ENCODE data around the gene TBC1D8B.
A peak's percentile ranks its signal among the peaks of the same experiment; 100 is the strongest.
"Not testable (repeated sequence)": the region's sequence is repeated elsewhere in the genome, so short reads cannot be mapped to it uniquely, and the experiment has no call there.

Gene TBC1D8B
- total RNA-seq, result 0.35 to 0.69 (median 0.39) reads per million in 3 donors

DNA sequence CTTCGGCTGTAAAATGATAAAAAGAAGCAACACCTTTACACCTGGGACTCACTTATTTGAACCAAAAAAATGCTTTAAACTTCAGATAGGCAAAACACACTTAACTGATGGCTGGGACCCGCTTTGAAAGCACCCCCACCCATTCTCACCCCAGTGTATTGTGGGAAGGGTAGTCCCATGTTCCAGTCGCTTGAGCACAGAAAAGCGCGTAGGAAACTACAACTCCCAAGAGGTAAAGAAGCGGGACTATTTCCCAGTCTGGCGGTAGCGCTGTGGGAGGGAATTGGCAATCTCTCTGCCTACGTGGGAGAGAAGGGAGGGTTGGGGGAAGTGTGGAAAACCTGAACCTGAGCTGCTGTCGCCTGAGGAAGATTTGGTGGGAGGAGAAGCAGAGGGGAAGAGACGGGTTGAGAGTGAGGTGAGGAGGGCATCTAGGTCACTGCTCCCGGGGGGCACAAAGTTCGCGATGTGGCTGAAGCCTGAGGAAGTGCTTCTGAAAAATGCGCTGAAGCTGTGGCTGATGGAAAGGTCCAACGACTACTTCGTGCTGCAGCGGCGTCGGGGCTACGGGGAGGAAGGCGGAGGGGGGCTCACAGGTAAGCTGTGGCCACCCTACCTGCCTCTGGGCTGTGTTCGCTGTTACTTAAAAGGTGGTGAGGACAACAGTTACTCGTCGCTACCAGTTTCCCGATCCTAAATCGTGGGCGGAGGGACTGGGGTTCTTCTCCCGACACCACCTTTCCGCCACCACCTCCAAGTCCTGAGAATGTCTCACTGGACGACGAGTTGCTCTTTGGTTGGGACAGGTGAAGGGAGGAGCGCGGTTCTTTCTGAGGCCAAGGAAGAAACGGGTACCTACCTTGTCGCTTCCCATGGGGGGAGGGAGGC, at the start of gene TBC1D8B:
Gene TBC1D8B, plus strand, starts transcription at position 286 of the 888 bp plus-strand sequence. Its CDS starts 181 bp downstream, at position 467.
- peak within 1 kb of the TSS; percentile 48 for H3K4me3 ChIP-seq (ENCODE audit: insufficient read depth, low read depth, low read length, poor library complexity, severe bottlenecking)
- no peaks in the 10 kb centered on the region for H3K4me1 ChIP-seq (ENCODE audit: control insufficient read depth, insufficient read depth, low read length, poor library complexity, severe bottlenecking)
- no peak within 1 kb of the TSS for H3K27ac ChIP-seq (ENCODE audit: insufficient read depth, low read length, poor library complexity, severe bottlenecking)
- peak in 2 of 3 donors; percentile 0 for DNase-seq
- no peaks in the 10 kb centered on the region for H3K36me3 ChIP-seq (ENCODE audit: control insufficient read depth, insufficient read depth, low read length)
- H3K9me3 ChIP-seq (ENCODE audit: control insufficient read depth, low read length), result no peaks in the 10 kb centered on the region
- H3K27me3 ChIP-seq (replicated peaks; ENCODE audit: control insufficient read depth, insufficient read depth, low read length, poor library complexity, severe bottlenecking), result no peaks in the 10 kb centered on the region

- DNase-seq; H3K9me3 ChIP-seq (ENCODE audit: control insufficient read depth, low read length); H3K4me1 ChIP-seq (ENCODE audit: control insufficient read depth, insufficient read depth, low read length, poor library complexity, severe bottlenecking); H3K27me3 ChIP-seq (replicated peaks; ENCODE audit: control insufficient read depth, insufficient read depth, low read length, poor library complexity, severe bottlenecking); H3K27ac ChIP-seq (ENCODE audit: insufficient read depth, low read length, poor library complexity, severe bottlenecking); H3K36me3 ChIP-seq (ENCODE audit: control insufficient read depth, insufficient read depth, low read length); H3K4me3 ChIP-seq (ENCODE audit: insufficient read depth, low read depth, low read length, poor library complexity, severe bottlenecking): not testable (repeated sequence)
These were observed 33.2 kb upstream of the TBC1D8B start for GRCh38 chrX:106769288-106769687.

DNA sequence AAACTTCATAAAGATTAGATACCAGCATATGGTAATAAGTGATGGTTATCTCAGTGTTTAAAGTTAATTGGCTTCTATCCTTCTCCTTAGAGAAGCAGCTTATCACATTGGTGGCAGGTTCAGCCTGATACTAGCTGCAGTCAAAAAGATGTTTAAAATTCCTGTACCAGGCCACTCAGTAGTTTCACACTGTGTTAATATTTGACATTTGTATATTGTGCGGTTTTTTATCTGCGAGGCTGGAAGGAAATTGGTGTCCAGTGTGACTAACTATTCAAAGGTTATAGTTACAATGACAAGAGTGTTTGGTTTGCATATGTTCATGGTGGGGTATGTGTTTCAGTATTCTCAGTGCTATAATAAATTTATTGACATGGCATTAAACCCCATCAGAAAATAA, 27.5 kb upstream of the TBC1D8B start:
- Histone ChIP-seq H3K27ac (ENCODE audit: insufficient read depth, low read length, poor library complexity, severe bottlenecking) (no peak overlapping the region), H3K4me1 (ENCODE audit: control insufficient read depth, insufficient read depth, low read length, poor library complexity, severe bottlenecking) (no peaks in the 10 kb centered on the region), H3K27me3 (replicated peaks; ENCODE audit: control insufficient read depth, insufficient read depth, low read length, poor library complexity, severe bottlenecking) (no peaks in the 10 kb centered on the region), H3K4me3 (ENCODE audit: insufficient read depth, low read depth, low read length, poor library complexity, severe bottlenecking) (no peak overlapping the region), H3K9me3 (ENCODE audit: control insufficient read depth, low read length) (no peaks in the 10 kb centered on the region), H3K36me3 (ENCODE audit: control insufficient read depth, insufficient read depth, low read length) (no peaks in the 10 kb centered on the region)
- DNase-seq, result no peak

GRCh38 chrX:106780264-106780663, 22.2 kb upstream of the TBC1D8B start:
- DNase-seq, result no peak
- Histone ChIP-seq H3K27me3 (replicated peaks; ENCODE audit: control insufficient read depth, insufficient read depth, low read length, poor library complexity, severe bottlenecking) (no peaks in the 10 kb centered on the region), H3K4me3 (ENCODE audit: insufficient read depth, low read depth, low read length, poor library complexity, severe bottlenecking) (no peak overlapping the region), H3K36me3 (ENCODE audit: control insufficient read depth, insufficient read depth, low read length) (no peaks in the 10 kb centered on the region), H3K4me1 (ENCODE audit: control insufficient read depth, insufficient read depth, low read length, poor library complexity, severe bottlenecking) (no peaks in the 10 kb centered on the region), H3K27ac (ENCODE audit: insufficient read depth, low read length, poor library complexity, severe bottlenecking) (no peak overlapping the region), H3K9me3 (ENCODE audit: control insufficient read depth, low read length) (no peaks in the 10 kb centered on the region)

- H3K9me3 ChIP-seq (ENCODE audit: control insufficient read depth, low read length), result no peaks in the 10 kb centered on the region
- H3K4me3 ChIP-seq (ENCODE audit: insufficient read depth, low read depth, low read length, poor library complexity, severe bottlenecking), result no peak overlapping the region
- H3K27ac ChIP-seq (ENCODE audit: insufficient read depth, low read length, poor library complexity, severe bottlenecking), result no peak overlapping the region
- H3K36me3 ChIP-seq (ENCODE audit: control insufficient read depth, insufficient read depth, low read length), result no peaks in the 10 kb centered on the region
- H3K27me3 ChIP-seq (replicated peaks; ENCODE audit: control insufficient read depth, insufficient read depth, low read length, poor library complexity, severe bottlenecking), result no peaks in the 10 kb centered on the region
- H3K4me1 ChIP-seq (ENCODE audit: control insufficient read depth, insufficient read depth, low read length, poor library complexity, severe bottlenecking), result no peaks in the 10 kb centered on the region
- no peak for DNase-seq
These were observed 21.7 kb upstream of the TBC1D8B start for GRCh38 chrX:106780664-106781377.

DNA sequence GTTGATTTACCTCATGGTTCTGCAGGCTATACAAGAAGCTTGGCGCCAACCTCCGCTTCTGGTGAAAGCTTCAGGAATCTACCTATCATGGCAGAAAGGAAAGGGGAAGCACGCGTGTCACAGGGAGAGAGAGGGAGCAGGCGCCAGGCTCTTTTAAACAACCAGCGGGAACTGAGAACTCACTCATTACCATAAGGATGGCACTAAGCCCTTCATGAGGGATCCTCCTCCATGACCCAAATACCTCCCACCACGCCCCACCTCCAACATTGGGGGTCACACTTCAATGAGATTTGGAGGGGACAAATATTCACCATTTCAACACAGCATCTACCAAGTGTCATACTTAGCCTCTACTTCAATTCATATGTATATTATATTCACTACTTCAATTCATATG, 18.8 kb upstream of the TBC1D8B start:
- Histone ChIP-seq H3K4me3 (ENCODE audit: insufficient read depth, low read depth, low read length, poor library complexity, severe bottlenecking) (no peak overlapping the region), H3K4me1 (ENCODE audit: control insufficient read depth, insufficient read depth, low read length, poor library complexity, severe bottlenecking) (no peaks in the 10 kb centered on the region), H3K36me3 (ENCODE audit: control insufficient read depth, insufficient read depth, low read length) (no peaks in the 10 kb centered on the region), H3K27ac (ENCODE audit: insufficient read depth, low read length, poor library complexity, severe bottlenecking) (no peak overlapping the region), H3K27me3 (replicated peaks; ENCODE audit: control insufficient read depth, insufficient read depth, low read length, poor library complexity, severe bottlenecking) (no peaks in the 10 kb centered on the region), H3K9me3 (ENCODE audit: control insufficient read depth, low read length) (no peaks in the 10 kb centered on the region)
- DNase-seq, result no peak

DNA sequence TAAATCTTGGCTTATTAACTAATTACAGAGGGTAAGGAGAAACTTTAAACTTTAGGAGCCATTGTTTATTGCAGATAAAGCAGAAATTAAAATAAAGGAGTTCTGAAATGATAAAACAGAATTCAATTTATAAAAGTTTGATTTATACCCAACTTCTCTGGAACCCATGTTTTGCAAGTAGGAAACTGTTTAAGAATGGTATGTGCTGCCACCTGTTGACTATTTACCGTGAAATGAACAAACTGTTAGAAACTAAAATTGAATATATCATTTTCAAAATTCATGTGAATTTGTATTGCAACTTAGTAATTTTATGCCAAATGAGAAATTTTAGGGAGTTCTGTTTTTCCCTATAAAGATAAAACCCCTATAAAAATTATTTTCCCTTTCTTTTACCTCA, 11.0 kb upstream of the TBC1D8B start:
- Histone ChIP-seq H3K4me3 (ENCODE audit: insufficient read depth, low read depth, low read length, poor library complexity, severe bottlenecking) (no peak overlapping the region), H3K4me1 (ENCODE audit: control insufficient read depth, insufficient read depth, low read length, poor library complexity, severe bottlenecking) (no peaks in the 10 kb centered on the region), H3K36me3 (ENCODE audit: control insufficient read depth, insufficient read depth, low read length) (no peaks in the 10 kb centered on the region), H3K9me3 (ENCODE audit: control insufficient read depth, low read length) (no peaks in the 10 kb centered on the region), H3K27me3 (replicated peaks; ENCODE audit: control insufficient read depth, insufficient read depth, low read length, poor library complexity, severe bottlenecking) (no peaks in the 10 kb centered on the region), H3K27ac (ENCODE audit: insufficient read depth, low read length, poor library complexity, severe bottlenecking) (no peak overlapping the region)
- DNase-seq, result no peak

DNA sequence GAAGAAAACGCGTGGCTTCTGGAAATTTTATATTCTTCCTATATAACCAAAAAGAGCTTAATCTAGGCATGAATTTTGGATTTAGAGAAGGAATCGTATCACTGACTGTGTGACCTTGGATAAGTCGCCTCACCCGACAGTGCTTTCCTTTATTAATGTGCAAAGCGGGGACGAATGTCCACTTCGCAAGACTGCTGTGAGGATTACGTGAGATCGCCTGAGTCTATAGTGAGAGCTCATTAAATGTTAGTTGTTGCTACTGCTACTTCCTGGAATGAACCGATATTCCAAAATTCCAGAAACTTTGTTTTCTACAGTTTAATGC, 448 bp upstream of the TBC1D8B start:
- no peaks in the 10 kb centered on the region for H3K9me3 ChIP-seq (ENCODE audit: control insufficient read depth, low read length)
- H3K27ac ChIP-seq (ENCODE audit: insufficient read depth, low read length, poor library complexity, severe bottlenecking), result no peak overlapping the region
- no peak for DNase-seq

DNA sequence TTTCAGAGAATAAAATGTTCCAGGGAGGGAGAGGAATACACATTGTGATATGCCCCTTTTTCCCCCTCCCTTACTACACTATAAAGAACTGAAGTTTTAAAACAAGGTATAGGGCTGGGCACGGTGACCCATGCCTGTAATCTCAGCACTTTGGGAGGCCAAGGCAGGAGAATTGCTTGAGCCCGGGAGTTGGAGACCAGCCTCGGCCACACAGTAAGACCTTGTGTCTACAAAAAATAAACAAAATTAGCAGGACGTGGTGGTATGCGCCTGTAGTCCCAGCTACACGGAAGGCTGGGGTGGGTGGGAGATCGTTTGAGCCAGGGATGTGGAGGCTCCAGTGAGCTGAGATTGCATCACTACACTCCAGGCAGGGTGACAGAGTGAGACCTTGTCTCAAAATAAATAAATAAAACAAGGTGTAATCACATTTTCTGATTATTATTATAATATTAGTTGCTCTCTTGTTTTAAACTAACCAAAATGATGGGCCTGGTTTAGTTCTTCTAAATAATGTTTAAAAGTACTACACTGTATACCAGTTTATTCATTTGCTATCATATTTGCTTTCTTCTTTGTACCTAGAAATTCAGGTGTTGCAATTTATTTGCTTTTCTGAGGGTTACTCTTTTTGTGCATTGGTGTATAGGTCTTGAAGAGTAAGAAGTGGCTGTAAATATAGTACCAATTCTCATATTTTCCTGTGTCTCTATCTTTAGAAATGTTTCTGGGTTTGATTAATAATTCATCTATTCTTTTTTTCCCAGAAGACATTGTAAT, 8.8 kb downstream of the TBC1D8B start:
- Histone ChIP-seq H3K9me3 (ENCODE audit: control insufficient read depth, low read length) (no peaks in the 10 kb centered on the region), H3K4me3 (ENCODE audit: insufficient read depth, low read depth, low read length, poor library complexity, severe bottlenecking) (no peak overlapping the region), H3K36me3 (ENCODE audit: control insufficient read depth, insufficient read depth, low read length) (no peaks in the 10 kb centered on the region)

More for the DNA sequence above, 448 bp upstream of the TBC1D8B start:
- Histone ChIP-seq H3K36me3 (ENCODE audit: control insufficient read depth, insufficient read depth, low read length) (no peaks in the 10 kb centered on the region), H3K4me3 (ENCODE audit: insufficient read depth, low read depth, low read length, poor library complexity, severe bottlenecking) (peak overlapping the region; percentile 48), H3K27me3 (replicated peaks; ENCODE audit: control insufficient read depth, insufficient read depth, low read length, poor library complexity, severe bottlenecking) (no peaks in the 10 kb centered on the region), H3K4me1 (ENCODE audit: control insufficient read depth, insufficient read depth, low read length, poor library complexity, severe bottlenecking) (no peaks in the 10 kb centered on the region)

More for the DNA sequence above, 8.8 kb downstream of the TBC1D8B start:
- Histone ChIP-seq H3K27me3 (replicated peaks; ENCODE audit: control insufficient read depth, insufficient read depth, low read length, poor library complexity, severe bottlenecking) (no peaks in the 10 kb centered on the region), H3K27ac (ENCODE audit: insufficient read depth, low read length, poor library complexity, severe bottlenecking) (no peak overlapping the region), H3K4me1 (ENCODE audit: control insufficient read depth, insufficient read depth, low read length, poor library complexity, severe bottlenecking) (no peaks in the 10 kb centered on the region)
- no peak for DNase-seq
